Keratinocyte (primary cell): Measurements from ENCODE around the gene TBPL2. TPM values are rescaled to one million over a fixed set of nuclear protein-coding genes. Genes with fewer than 3 reads are reported as not detected.

Source experiments
- DNase-seq: peaks from one replicate; pipeline ENCODE4 v3.0.0-alpha.2; 2011; ENCODE audit warnings: low read depth, missing footprints, low spot score
- FAIRE-seq: peaks from 2 replicates; lab custom pipeline; 2011; peaks lifted over from hg19 to GRCh38; lab: Jason Lieb, UNC
- H2AFZ ChIP-seq: 2 replicates; pipeline ENCODE4 v1.6.0; 2012; ENCODE audit warnings: low read length, control low read depth, inconsistent platforms; ENCODE audit not compliant: control insufficient read depth
- H3K27ac ChIP-seq: 2 replicates; pipeline ENCODE4 v1.5.1; 2011; ENCODE audit warnings: low read length; ENCODE audit not compliant: control insufficient read depth, insufficient read depth
- H3K27me3 ChIP-seq: 3 replicates; pipeline ENCODE4 v1.6.0; 2011; ENCODE audit warnings: low read length; ENCODE audit not compliant: control insufficient read depth, insufficient read depth; ENCODE audit errors: extremely low read depth
- H3K36me3 ChIP-seq, 2 experiments: 2 replicates in 1 of 2; 3 replicates in 1 of 2; pipeline ENCODE4 v1.5.1; 2011; ENCODE audit warnings: low read length in 2 of 2, mild to moderate bottlenecking in 1 of 2; ENCODE audit not compliant: control insufficient read depth in 2 of 2, insufficient read depth in 2 of 2; ENCODE audit errors: extremely low read depth in 1 of 2
- H3K4me1 ChIP-seq: 3 replicates; pipeline ENCODE4 v1.5.1; 2011; ENCODE audit warnings: low read length; ENCODE audit not compliant: control insufficient read depth, insufficient read depth; ENCODE audit errors: extremely low read depth
- H3K4me2 ChIP-seq: 3 replicates; pipeline ENCODE4 v1.6.0; 2011; ENCODE audit warnings: low read depth, low read length; ENCODE audit not compliant: control insufficient read depth, insufficient read depth; ENCODE audit errors: extremely low read depth
- H3K4me3 ChIP-seq, 3 experiments: fragments of 200-600 bp in 1 of 3; sonication (generic) in 1 of 3; 2 replicates in 2 of 3; 3 replicates in 1 of 3; pipeline ENCODE4 v1.5.1; 2011 to 2016; ENCODE audit warnings: low read length in 3 of 3, mild to moderate bottlenecking in 3 of 3, control low read depth in 2 of 3, inconsistent platforms in 1 of 3, low read depth in 1 of 3, mixed read lengths in 1 of 3, mixed run types in 1 of 3, moderate library complexity in 1 of 3; ENCODE audit not compliant: control insufficient read depth in 2 of 3, insufficient read depth in 2 of 3; ENCODE audit errors: extremely low read depth in 1 of 3
- H3K79me2 ChIP-seq: 2 replicates; pipeline ENCODE4 v1.6.0; 2012; ENCODE audit warnings: low read length; ENCODE audit not compliant: control insufficient read depth, insufficient read depth
- H3K9ac ChIP-seq: 3 replicates; pipeline ENCODE4 v1.6.0; 2011; ENCODE audit warnings: low read length; ENCODE audit not compliant: control insufficient read depth, insufficient read depth; ENCODE audit errors: extremely low read depth
- H3K9me1 ChIP-seq: 3 replicates; pipeline ENCODE4 v1.6.0; 2011; ENCODE audit warnings: low read length; ENCODE audit not compliant: control insufficient read depth, insufficient read depth; ENCODE audit errors: extremely low read depth
- H3K9me3 ChIP-seq: 2 replicates; pipeline ENCODE4 v1.5.1; 2012; ENCODE audit warnings: low read depth, low read length; ENCODE audit not compliant: control insufficient read depth
- H4K20me1 ChIP-seq: 3 replicates; pipeline ENCODE4 v1.6.0; 2011; ENCODE audit warnings: low read length; ENCODE audit not compliant: control insufficient read depth, insufficient read depth; ENCODE audit errors: extremely low read depth
- CTCF ChIP-seq, 3 experiments: IDR thresholded peaks in 1 of 3; conservative IDR thresholded peaks in 1 of 3; optimal IDR thresholded peaks in 1 of 3; 2 replicates in 2 of 3; 3 replicates in 1 of 3; pipeline versions ENCODE3 to v1.5.1; 2011; ENCODE audit warnings: low read length in 3 of 3, mild to moderate bottlenecking in 3 of 3, moderate library complexity in 2 of 3, control low read depth in 1 of 3, inconsistent platforms in 1 of 3; ENCODE audit not compliant: insufficient read depth in 2 of 3; ENCODE audit errors: extremely low read depth in 1 of 3
- EZH2 ChIP-seq: IDR thresholded peaks from one replicate; pipeline ENCODE4 v1.6.1; 2012; ENCODE audit warnings: inconsistent platforms, mild to moderate bottlenecking, low read length, moderate library complexity
- dilution Hi-C: fragments of 300-500 bp; cut with MboI; formaldehyde crosslinking; loops from one replicate; pipeline ENCODE4 v1.7.0; 2020; ENCODE audit warnings: low sequenced_read_pairs; ENCODE audit not compliant: extremely low pct_ligation_motif_present
- polyA plus RNA-seq, 5 experiments: library from polyadenylated mRNA; depleted of rRNA in 3 of 5; stranded (reverse) in 3 of 5; stranded (forward) in 1 of 5; unstranded in 1 of 5; fragments of >200 nt; gene quantifications; 1 replicate in 1 of 5; 2 replicates in 3 of 5; 3 replicates in 1 of 5; pipeline versions ENCODE4 v1.2.1 to v1.2.3, GENCODE V29; 2011 to 2012; ENCODE audit warnings: missing spikeins in 2 of 5, low read depth in 1 of 5, low replicate concordance in 1 of 5

The TBPL2 gene
- polyA plus RNA-seq, 1 donor (not counting 4 experiments of a cell fraction or from before 2014, with no cell fraction given): not detected

DNA sequence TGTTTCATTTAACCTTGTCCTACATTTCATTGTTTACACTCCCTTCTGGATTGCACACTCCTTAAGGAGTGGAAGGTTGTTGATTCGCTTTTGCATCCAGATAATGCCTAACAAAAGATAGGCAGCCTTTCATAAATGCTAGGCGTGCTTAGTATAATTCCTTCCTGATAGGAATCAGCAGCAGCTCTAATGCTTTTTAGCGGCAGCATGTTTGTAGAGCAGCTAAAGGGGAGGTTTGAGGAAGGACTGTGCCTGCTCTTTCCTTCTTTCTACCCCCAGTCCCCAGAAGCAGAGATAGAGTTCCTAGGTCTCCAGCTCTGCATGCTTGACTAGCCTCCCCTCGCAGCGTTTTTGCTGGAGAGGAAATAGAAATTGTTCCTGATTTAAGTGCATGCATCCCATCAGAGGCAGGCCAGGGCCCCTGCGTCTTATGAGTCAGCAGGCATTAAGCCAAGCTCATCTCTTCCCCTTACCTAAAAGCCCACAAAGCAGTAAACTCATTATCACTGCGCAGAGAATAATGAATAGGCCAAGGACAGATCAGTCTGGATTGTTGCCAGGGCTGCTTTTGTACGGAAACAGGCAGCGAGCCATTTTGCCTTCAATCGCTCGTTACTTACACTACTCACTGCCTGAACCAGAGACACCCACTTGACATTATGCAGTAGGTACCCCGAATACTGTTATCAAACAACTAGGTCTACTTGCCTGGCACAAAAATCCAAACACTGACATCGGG lies 14.0 kb upstream of the TBPL2 start:
- H3K27me3 ChIP-seq: no peaks in the 10 kb centered on the region
- no peak overlapping the region for H3K4me3 ChIP-seq
- TF ChIP-seq EZH2 (no peak), CTCF (optimal IDR thresholded peaks at IDR 0.05 in 1 of 3, IDR thresholded peaks at IDR 0.05 in 1 of 3, conservative IDR thresholded peaks at IDR 0.05 in 1 of 3; ENCODE audit: extremely low read depth in 1 of 3, insufficient read depth in 2 of 3, low read length in 3 of 3) (no peak)
- no peaks in the 10 kb centered on the region for H3K9me1 ChIP-seq
- no peak overlapping the region for H3K9ac ChIP-seq
- DNase-seq: peak; percentile 61
- H3K9me3 ChIP-seq: no peaks in the 10 kb centered on the region
- peak overlapping the region; percentile 56 for H2AFZ ChIP-seq
- H3K36me3 ChIP-seq: no peaks in the 10 kb centered on the region
- peak; percentile 83 for FAIRE-seq
- H3K4me2 ChIP-seq: peak overlapping the region; percentile 62
- dilution Hi-C loops: no loop called here
- H3K79me2 ChIP-seq: no peaks in the 10 kb centered on the region
- H3K27ac ChIP-seq: peak overlapping the region; percentile 5
- peaks cover 51% of the 10 kb centered on the region for H3K4me1 ChIP-seq
- no peaks in the 10 kb centered on the region for H4K20me1 ChIP-seq

- dilution Hi-C loops: no loop called here
- Histone ChIP-seq H3K9ac (no peak overlapping the region), H3K27ac (no peak overlapping the region), H3K4me3 (no peak overlapping the region), H3K9me3 (no peaks in the 10 kb centered on the region), H4K20me1 (no peaks in the 10 kb centered on the region), H3K9me1 (peaks cover 2% of the 10 kb centered on the region), H3K4me1 (peaks cover 61% of the 10 kb centered on the region), H2AFZ (no peak overlapping the region), H3K27me3 (no peaks in the 10 kb centered on the region), H3K36me3 (no peaks in the 10 kb centered on the region), H3K4me2 (no peak overlapping the region), H3K79me2 (no peaks in the 10 kb centered on the region)
- TF ChIP-seq EZH2 (no peak), CTCF (optimal IDR thresholded peaks at IDR 0.05 in 1 of 3, IDR thresholded peaks at IDR 0.05 in 1 of 3, conservative IDR thresholded peaks at IDR 0.05 in 1 of 3; ENCODE audit: extremely low read depth in 1 of 3, insufficient read depth in 2 of 3, low read length in 3 of 3) (no peak)
- FAIRE-seq: no peak
- DNase-seq: no peak
These were observed 11.5 kb upstream of the TBPL2 start for GRCh38 chr14:55451950-55452349.
